Epidermal melanocyte (primary cell): Measurements from ENCODE around the gene CELF5.
"Not testable (repeated sequence)": the region's sequence is repeated elsewhere in the genome, so short reads cannot be mapped to it uniquely, and the experiment has no call there.

Experiments
- DNase-seq: peaks from one replicate; pipeline ENCODE4 v3.0.0; 2011; ENCODE audit warnings: low spot score; ENCODE audit not compliant: insufficient read length

Gene CELF5

GRCh38 chr19:3320853-3321252 is 96.4 kb downstream of the CELF5 start:
- DNase-seq = no peak

GRCh38 chr19:3321696-3322095 is 97.2 kb downstream of the CELF5 start:
- no peak for DNase-seq

DNA sequence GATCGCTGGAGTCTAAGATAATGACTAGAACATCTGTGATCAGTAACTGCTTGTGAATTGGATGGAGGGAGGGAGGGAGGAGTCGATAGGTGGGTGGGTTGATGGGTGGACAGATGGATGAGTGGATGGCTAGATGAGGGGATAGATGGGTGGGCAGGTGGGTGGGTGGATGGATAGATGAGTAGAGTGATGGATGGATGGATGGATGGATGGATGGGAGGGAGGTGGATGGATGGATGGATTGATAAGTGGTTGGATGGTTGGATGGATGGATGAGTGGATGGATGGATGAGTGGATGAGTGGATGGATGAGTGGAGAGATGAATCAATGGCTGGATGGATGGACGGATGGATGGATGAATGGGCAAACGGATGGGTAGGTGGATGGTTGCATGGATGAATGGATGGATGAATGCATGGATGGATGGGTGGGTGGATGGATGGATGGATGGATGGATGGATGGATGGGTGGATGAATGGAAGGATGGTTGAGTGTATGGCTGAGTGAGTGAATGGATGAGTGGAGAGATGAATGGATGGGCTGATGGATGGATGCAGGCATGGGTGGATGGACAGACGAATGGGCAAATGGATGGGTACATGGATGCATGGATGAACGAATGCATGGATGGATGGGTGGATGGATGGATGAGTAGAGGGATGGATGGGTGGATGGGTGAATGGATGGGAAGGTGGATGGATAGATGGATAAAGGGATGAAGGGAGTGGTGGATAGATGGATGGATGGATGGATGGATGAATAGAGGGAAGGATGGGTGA is 97.9 kb downstream of the CELF5 start:
- DNase-seq = no peak

DNA sequence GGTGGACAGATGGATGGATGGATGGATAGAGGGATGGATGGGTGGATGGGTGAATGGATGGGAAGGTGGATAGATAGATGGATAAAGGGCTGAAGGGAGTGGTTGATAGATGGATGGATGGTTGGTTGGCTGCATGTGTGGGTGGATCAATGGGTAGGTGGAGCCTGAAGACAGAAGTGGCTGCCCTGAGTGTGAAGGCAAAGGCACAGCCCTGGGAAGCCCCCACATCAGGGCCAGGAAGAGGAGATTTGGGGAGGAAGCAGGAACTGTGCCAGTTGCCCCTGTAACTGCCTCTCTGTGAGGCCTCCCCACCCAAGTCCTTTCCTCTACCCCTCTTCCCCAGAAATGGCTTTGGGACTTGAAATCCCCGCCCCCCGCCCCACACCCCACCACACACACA is 98.6 kb downstream of the CELF5 start:
- no peak for DNase-seq

GRCh38 chr19:3323658-3324057 is 99.2 kb downstream of the CELF5 start:
- DNase-seq = no peak

GRCh38 chr19:3324405-3324856 is 100.0 kb downstream of the CELF5 start:
- no peak for DNase-seq

DNA sequence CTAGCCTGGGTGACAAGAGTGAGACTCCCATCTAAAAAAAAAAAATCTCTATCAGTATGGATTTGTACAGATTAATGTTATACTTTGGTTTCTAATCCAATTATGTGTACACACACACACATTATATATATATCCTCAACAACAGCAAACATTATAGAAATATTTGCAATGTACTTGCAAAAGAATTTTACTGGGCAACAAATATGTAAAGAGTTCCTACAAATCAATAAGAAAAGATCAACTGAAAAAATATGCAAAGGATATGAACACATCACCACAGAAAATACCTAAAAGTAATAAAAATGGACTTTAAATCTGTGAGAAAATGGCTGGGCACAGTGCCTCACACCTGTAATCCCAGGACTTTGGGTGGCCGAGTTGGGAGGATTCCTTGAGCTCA is 101.0 kb downstream of the CELF5 start:
- no peak for DNase-seq

DNA sequence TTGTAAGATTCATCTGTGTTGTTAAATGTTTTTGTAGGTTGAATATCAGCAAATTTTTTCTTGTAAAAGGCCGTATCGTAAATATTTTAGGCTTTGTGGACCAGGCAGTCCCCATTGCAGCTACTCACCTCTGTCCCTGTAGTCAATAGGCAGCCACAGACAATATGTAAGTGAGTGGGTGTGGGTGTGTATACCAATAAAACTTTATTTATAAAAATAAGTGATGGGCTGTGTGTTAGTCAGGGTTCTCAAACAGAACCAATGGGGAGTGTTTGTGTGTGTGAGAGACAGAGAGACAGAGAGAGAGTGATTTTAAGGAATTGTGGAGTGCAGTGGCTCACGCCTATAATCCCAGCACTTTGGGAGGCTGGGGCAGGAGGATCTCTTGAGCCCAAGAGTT is 104.3 kb downstream of the CELF5 start:
- DNase-seq = no peak

GRCh38 chr19:3330047-3330446 is 105.6 kb downstream of the CELF5 start:
- no peak for DNase-seq

GRCh38 chr19:3332232-3332631 is 107.8 kb downstream of the CELF5 start:
- not testable (repeated sequence) for DNase-seq

- DNase-seq = no peak
Observed at GRCh38 chr19:3333020-3333583, 108.6 kb downstream of the CELF5 start.

DNA sequence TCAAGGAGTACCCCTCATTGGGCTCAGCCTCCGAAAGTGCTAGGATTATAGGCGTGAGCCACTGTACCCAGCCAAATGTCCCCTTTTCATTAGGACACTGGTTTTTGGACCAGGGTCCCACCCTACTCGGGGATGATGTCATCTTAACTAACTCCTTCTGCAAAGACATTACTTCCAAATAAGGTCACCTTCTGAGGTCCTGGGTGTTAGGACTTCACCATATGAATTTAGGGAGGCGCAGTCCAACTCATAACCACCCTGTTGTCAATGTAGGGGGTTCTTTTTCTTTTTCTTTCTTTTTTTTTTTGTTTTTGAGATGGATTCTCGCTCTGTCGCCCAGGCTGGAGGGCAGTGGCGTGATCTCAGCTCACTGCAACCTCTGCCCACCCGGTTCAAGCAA is 109.2 kb downstream of the CELF5 start:
- DNase-seq = no peak

DNA sequence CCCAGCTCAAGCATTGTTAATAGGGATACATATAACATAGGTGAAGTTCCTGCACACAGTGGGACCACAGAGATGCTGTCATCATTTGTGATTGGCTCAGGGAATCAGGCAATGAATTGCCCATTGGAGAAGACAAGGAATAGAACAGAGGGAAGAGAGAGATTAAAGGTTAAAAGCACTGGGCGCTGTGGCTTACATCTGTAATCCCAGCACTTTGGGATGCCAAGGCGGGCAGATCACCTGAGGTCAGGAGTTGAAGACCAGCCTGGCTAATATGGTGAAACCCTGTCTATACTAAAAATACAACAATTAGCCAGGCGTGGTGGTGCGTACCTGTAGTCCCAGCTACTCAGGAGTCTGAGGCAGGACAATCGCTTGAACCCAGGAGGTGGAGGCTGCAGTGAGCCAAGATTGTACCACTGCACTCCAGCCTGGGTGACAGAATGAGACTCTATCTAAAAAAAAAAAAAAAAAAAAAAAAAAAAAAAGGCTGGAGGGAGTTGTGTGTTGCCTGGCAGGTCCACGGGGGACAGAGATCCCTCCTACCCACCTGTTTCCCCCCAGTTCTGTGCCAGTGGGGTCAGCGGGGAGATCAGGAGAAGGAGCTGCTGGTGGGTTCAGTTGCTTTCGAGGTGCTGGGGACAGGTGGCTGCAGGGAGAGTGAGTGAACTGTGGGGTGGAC is 110.4 kb downstream of the CELF5 start:
- DNase-seq = not testable (repeated sequence)

DNA sequence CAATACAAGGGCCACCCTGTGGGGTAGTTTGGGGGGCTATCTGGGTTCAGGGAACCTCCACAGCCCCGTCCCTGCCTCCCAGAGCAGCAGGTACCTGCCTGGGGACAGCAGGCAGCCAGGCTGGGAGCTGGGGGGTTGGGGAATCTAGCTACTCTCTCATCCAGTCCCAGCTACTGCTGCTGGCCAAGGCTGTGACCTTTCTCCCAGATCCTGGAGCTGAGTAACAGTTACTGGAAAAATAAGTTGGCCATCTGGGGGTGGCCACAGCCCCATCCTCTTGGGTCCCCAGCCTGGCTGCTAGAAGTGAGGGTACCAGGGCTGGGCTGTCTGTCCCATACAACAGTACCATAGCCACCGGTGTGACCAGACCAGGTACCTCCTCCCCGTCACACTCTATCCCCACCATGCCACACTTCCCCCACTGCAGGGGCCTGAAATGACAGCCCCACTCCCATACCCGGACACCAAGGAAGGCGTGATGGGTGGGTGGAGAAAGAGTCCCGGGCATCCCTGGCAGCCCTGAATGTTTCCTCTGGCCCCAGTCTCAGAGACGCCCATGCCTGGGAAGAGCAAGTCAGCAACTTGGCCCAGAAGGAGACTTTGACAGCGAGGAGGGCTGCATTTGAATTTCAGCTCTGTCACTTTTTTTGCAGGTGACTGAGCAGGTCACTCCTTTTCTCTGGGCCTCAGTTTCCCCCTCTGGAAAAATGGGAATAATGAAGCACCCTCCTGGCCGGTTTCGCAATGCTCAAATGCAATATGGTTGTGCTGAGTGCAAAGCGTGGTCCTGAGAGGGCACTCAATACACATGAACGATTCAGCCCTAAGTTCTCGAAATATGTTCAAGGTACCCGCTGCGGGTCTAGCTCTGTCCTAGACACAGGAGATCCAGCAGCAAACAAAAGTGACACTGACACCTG is 111.2 kb downstream of the CELF5 start:
- DNase-seq = no peak

GRCh38 chr19:3336351-3336679 is 111.9 kb downstream of the CELF5 start:
- DNase-seq = no peak

DNA sequence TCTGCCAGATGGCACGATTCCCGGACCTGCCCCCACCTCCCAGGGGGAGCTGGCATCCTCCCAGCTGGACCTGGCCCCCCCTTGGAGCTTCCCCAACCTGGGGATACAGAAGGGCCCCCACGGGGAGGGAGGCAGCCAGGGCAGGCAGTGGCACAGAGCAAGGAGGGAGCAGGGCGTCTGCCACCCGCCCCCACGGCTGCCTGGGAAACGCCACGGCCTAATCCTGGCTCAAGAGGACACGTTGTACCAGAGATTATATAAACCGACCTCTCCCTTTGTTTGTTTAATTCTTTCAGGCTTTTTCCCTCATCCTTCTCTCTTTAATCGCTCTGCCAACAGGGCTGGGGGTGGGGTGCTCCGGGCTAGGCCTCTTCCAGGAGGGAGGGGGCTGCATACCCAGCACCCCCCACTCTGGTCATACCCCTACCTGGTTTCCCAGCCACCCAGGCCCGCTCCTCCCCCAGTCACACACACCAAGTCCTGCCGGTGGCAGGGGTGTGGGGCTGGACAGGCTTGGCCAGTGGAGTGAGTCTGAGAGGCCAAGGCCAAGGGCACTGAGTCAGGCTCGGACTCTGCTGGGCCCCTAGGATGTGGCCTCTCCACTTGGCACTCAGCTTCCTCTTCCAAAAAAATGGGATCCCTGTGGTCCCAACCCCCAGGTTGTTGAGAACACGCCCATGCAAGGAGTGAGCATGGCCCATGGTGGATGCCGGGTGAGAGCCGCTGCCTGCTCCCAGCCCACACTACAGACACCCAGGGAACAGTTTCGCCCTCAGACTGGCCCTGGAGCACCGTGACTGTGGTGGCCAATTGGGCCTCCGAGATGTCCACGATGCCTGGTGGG is 112.4 kb downstream of the CELF5 start:
- DNase-seq = no peak

- DNase-seq = no peak
Observed at GRCh38 chr19:3338541-3339181, 114.2 kb downstream of the CELF5 start.

DNA sequence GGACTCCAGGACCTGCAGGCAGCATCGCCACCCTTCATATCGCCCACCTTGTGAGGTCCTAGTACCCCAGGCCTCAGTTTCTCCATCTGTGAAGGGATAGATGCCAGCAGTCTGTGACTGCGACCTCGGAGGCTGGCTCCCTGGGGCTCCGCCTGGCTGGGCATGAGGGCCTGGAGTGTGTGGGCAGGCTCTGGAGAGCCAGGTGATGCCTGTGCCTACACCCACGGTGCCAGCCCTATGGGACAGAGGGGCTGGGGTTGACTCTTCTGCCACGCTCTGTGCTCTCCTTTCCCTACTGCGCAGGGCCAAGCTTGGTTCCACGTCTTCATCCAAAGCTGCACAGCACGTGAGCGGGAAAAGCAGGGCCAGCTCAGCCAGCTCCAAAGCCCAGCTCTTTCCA is 115.9 kb downstream of the CELF5 start:
- DNase-seq = no peak

- DNase-seq = no peak
Observed at GRCh38 chr19:3342246-3342645, 117.8 kb downstream of the CELF5 start.

DNA sequence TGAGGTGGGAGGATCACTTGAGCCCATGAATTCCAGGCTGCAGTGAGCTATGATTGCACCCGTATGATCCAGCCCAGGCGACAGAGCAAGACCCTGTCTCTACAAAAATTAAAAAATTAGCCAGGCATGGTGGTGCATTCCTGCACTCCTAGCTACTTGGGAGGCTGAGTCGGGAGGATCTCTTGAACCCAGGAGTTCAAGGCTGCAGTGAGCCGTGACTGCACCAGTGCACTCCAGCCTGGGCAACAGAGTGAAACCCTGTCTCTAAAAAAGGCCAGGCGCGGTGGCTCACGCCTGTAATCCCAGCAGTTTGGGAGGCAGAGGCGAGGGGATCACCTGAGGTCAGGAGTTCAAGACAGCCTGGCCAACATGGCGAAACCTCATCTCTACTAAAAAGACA is 118.5 kb downstream of the CELF5 start:
- not testable (repeated sequence) for DNase-seq
